Measurements from ENCODE around the gene MMP27.
"Not testable (repeated sequence)": the region's sequence is repeated elsewhere in the genome, so short reads cannot be mapped to it uniquely, and the experiment has no call there.

The MMP27 gene, protein sequence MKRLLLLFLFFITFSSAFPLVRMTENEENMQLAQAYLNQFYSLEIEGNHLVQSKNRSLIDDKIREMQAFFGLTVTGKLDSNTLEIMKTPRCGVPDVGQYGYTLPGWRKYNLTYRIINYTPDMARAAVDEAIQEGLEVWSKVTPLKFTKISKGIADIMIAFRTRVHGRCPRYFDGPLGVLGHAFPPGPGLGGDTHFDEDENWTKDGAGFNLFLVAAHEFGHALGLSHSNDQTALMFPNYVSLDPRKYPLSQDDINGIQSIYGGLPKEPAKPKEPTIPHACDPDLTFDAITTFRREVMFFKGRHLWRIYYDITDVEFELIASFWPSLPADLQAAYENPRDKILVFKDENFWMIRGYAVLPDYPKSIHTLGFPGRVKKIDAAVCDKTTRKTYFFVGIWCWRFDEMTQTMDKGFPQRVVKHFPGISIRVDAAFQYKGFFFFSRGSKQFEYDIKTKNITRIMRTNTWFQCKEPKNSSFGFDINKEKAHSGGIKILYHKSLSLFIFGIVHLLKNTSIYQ

DNA sequence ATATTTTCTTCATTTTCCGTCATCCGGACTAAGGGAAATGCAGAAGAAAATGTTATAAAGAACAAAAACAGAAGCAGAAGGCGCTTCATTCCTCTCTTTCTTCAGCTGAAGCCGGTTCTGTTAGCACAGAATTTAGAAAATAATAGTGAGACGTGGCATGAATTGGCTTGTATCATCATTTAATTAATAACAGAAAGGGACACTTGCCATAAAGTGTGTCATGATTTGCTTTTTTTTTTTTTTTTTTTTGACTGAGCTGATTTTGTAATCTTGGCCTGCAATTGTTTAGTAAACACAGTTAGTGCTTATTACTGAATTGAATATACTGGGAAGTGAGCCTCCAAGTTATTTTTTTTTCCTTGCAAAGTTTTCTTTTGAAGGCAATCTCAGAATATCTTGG lies at the start of gene MMP27:
TSS of gene MMP27 (minus strand) at position 144 of the 400 bp plus-strand sequence. CDS start at position 89, 55 bp downstream.
- DNase-seq = no peak

DNA sequence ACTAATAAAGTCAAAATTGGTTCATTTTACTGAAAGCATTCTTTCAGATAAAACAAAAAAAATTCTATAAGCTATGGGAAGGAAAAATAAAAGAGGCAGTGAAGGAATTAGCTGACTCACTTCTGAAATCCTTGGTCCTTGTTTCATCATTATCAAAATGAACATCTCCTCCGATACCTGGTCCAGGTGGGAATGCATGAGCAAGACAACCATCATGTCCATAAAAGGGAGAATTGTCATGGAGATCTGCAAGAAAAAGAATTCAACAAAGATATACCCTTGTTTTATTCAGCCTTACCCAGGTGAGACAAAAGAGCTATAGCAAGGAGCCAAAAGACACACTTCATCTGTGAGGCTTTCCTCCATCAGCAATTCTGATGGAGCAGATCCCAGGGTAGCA lies 47.7 kb upstream of the MMP27 start:
- DNase-seq = no peak

DNA sequence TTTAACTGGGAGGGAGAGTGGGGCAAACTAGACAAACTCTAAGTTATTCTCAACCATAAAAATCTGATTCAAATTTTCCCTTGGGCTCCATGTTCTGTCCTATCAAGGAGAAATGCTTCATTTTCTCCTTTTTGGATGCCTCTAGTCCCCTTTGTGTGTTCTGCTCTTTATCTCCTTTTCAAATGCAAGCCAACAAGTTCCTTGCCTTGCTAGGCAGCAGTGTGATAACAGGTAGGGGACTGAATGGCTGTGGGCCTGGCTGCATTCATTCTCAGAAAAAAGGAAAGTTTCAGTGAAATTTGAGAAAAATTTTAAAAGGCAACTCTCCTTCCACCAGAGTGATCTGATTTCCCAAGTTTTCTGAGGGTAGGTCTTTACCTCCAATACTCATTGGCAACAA lies 46.1 kb upstream of the MMP27 start:
- DNase-seq = no peak

DNA sequence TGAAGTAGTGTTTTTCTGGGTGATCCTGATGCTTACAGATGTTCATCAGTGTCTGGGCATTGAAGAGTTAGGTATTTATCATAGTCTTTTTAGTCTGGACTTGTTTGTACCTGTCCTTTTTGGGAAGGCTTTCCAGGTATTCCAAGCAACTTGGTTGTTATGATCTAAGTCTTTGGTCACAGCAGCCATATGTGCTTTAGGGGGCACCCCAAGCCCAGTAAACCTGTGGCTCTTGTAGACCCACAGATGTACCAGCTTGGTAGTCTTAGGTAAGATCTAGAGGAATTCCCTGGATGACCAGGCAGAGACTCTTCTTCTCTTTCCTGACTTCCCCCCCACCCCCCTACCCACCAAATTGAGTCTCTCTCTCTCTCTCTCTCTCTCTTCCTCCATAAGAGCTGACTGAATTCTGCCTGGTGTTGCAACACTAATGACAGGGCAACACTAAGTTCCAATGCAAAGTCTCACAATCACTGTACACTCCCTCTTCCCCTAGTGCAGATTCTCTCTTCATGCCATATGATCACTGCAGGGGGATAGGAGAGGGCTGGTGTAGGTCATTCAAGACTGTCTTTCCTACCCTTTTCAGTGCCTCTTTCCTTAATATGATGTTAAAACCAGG lies 43.6 kb upstream of the MMP27 start:
- DNase-seq = no peak

DNA sequence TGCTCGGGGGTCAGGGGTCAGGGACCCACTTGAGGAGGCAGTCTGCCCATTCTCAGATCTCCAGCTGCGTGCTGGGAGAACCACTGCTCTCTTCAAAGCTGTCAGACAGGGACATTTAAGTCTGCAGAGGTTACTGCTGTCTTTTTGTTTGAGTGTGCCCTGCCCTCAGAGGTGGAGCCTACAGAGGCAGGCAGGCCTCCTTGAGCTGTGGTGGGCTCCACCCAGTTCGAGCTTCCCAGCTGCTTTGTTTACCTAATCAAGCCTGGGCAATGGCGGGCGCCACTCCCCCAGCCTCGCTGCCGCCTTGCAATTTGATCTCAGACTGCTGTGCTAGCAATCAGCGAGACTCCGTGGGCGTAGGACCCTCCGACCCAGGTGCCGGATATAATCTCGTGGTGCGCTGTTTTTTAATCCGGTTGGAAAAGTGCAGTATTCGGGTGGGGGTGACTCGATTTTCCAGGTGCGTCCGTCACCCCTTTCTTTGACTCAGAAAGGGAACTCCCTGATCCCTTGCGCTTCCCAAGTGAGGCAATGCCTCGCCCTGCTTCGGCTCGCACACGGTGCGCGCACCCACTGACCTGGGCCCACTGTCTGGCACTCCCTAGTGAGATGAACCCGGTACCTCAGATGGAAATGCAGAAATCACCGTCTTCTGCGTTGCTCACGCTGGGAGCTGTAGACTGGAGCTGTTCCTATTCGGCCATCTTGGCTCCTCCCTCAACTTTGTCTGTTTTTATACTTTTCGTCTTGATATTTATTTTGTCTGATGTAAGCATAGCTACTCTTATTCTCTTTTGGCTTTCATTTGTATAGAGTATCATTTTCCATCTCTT lies 41.4 kb upstream of the MMP27 start:
- not testable (repeated sequence) for DNase-seq

DNA sequence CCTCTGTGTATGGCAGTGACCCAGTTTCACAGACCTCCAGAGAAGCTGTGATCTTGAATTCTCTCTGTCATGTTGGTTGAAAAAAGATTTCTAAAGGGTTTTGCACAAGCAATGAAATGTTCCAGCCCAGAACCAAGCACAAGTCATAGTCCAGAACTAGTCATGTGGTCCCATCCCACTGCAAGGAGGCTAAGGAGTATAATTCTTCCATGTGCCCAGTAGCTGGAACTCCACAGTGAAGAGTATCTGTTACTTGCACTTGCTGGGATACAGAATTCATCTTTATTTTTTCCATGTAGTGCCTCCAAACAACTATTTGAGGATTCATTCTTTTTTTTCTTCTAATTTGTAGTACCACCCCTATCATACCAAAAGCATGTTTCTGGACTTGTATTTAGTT lies 29.1 kb upstream of the MMP27 start:
- no peak for DNase-seq

DNA sequence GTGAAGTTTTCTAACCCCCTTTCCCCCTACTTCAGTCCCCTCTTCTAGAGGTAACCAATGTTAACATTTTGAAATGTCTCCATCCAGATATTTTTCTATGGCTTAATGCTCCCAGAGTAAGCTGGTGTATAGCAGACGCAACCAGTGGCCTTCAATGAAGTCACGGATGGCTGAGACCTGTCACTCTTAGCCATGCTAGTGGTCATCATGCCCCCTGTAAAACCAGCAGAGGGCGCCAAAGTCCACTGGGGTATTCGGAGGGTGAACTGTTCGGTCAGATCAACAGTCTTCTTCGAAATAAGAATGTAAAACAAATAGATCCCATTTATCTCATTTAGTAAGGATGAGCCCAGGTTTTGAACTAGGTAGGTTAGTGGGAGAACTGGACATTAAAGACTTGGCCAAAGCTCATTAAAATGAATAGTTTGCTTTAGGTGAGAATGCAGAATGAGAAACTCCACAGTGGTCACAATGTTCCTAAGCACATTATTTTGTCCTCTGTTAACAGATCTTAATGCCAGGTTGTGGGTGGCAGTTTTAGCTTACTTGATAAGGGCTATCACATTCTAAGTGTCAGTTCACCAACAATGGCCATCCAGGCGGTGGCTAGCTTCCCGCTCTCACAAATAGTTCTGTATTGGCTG lies 27.8 kb upstream of the MMP27 start:
- no peak for DNase-seq

DNA sequence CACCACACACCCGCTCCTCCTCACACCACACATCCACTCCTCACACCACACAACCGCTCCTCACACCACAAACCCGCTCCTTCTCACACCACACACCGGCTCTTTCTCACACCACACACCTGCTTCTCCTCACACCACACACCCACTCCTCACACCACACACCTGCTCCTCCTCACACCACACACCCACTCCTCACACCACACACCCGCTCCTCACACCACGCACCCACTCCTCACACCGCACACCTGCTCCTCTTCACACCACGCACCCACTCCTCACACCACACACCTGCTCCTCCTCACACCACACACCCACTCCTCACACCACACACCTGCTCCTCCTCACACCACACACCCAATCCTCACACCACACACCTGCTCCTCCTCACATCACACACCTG lies 25.4 kb upstream of the MMP27 start:
- DNase-seq = not testable (repeated sequence)

DNA sequence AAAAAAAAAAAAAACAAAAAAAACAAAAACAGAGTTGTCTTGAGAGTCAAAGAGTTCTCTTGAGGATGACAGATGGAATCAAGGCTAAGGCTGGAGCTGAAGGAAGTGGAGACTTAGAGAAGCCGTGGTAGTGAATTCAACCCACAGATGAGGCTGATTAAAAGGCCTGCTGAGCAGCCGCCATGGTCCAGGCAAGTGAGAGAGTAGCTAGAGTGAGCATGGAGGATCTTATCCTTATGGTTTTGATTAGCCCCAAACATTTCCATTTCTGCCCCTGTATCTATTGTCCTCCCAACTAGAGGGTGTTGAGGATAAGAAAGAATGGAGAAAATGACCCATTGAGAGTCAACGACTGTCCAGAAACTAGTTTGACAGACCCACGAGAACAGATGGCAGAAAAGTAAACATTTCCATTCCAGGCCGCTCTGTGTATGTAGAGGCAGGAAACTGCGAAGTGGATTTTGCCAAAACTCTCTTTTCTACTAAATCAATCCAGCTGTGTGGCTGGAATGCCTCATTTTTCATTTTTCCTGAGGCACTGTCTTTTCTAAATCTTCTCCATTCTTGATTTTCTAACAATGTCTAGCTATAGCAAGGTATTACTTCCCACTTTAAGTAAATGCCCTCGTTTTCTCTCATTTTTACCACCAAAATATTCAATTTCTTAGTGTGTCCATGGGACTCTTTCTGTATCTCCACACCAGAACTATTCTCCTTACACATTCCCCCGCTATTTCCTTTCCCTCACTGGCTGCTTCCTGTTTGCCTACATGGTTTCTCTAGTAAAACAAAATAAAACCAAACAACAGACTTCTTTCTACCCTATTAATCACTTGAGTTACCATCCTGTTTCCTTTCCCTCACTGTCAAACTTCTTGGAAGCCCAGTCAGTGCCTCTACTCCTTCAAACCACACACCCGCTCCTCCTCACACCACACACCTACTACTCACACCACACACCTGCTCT lies 24.6 kb upstream of the MMP27 start:
- no peak for DNase-seq

DNA sequence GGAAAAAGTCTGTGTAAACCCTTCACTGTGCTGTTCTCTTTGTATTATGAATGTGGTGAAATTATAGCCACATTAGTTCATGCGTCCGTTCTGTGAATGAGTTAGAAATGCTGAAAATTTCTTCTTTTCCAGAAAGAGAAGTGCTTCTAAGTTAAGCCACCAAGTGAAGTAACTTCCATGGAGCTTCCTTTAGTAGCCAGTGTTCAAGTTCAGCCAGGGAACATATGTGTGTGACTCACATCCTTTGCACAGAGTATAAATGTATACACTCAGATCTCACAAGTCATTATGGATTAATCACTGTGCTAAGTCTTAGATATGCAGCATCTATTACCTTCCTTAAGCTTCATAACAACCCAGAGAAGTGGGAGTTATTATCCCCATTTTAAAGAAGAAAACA lies 22.3 kb upstream of the MMP27 start:
- DNase-seq = no peak

DNA sequence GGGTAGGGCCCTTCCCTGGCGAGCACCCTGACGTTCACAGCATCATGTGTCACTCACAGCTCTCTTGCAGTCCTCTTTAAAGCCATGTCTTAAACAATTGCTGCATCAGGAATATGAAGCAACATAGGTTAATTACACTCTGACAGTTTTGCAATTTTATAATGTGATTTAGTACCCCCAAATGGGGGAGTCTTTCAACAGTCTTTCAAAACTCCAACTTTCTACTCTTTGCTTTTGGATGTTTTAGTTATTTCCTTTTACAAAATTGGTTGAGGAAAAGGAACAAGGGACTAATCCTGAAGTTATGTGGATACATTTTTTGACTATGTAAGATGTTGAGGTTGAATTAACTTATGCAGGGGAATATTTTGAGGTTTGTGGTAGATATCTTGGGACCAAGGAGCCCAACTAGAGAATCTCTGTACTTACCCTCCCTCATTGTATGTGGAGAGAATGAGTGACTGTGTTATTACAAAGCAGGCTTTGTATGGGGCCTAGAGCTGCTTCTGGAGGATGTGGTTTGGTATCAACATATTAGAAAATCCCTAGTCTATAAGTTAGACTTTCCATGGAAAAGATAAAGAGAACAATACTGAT lies 19.4 kb upstream of the MMP27 start, which contains the start of gene MMP8:
TSS of gene MMP8 (minus strand) at position 51 of the 597 bp plus-strand sequence. CDS start 99 bp downstream, outside the sequence.
- DNase-seq = no peak

DNA sequence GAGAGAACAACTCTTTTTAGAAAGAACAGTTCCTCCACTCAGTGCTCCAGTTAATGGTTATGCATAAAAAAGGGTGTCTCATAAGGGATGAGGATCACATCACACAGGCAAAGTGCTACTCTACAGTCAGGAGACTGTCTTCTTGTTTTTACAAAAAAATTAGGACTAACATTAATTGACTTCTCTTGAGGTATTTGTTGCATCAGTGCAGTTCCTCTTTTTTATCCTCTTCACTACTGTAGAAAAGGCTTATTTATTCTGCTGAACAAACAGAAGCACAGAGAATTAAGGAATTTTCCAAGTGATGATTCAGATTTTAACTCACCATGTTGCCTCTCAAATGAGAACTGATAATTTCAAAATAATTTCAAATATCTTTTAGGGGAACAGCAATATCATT lies 17.3 kb upstream of the MMP27 start:
- no peak for DNase-seq

DNA sequence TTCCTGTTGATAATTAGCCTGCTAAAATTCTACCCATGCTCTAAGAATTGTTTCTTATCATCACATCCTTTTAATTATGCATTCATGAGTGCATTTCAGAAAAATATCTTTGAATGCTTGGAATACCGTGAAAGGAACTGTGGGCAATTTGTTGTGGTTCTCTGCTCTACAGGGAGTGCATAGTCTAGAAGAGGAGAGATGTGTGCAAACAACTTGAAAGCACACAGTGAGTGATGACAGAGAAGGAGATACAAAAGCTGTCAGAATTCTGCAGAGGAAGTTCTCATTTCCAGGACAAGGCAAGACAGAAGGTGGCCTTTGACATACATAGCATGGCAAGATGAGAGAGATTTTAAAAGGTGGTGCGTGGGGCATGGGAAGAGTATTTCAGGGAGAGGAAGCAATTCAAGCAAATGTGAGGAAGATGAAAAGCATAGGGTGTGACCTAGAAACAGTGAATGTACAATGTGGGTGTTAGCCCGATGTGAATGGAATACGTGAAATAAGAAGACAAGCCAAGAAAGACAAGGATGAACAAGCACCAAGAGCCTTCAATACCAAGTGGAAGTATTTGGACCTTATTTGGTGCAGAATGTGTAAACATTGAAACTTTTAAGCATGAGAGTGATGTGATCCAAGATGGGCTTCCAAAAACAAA lies 14.2 kb upstream of the MMP27 start:
- DNase-seq = no peak

DNA sequence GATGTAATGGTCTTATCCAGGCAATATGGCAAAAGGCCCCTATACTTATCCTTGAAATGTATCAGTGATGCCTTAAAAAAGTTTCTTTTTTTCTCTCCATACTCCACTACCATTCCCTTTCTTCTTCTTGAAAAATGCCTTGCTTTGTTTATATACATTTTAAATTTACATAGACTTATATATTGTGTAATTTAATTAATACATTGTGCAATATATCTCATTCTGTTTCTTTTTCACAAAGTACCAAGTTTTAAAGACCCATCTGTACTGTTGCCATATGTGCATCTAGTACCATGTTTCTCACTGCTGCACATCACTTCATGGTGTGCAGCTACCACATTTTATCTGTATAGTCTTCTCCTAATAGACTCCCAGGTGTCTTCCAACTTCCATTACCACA lies 11.7 kb upstream of the MMP27 start:
- DNase-seq = no peak

DNA sequence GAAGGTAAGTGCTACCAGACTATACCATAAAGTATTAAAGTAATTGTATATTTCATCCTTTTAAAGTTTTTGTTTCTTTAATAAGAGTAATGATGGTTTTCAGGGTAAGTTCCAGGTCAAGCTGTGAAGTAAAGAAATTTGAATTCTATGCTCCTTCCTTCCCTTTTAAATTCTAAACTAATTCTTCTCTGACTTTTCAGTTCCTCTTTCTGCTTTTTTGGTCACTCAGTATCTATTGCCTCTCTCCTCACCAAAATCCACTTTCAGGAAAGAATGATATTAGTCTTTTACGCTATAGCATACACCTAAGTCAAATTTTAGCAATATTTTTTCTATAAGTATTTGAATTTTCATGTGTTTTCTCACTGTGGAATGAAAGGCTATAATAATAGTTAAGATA lies 11.0 kb upstream of the MMP27 start:
- no peak for DNase-seq

DNA sequence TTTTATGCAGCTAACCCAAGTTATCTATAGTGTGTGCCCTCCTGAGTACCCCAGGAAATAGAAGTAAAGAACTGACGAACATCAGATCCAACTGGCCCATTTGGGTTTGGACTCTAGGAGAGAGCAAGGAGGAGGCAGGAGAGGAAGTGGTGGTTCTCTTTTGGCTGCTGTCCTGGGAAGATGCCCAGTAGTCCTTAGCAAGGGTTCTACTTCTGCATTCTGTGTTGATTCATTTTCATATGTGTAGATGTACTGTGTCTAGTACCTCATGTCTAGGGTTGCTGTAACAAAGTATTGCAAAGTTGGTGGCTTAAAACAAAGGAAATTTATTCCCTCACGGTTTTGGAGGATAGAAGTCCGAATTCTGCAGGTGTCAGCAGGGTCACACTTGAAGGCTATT lies 6.6 kb upstream of the MMP27 start:
- DNase-seq = no peak

DNA sequence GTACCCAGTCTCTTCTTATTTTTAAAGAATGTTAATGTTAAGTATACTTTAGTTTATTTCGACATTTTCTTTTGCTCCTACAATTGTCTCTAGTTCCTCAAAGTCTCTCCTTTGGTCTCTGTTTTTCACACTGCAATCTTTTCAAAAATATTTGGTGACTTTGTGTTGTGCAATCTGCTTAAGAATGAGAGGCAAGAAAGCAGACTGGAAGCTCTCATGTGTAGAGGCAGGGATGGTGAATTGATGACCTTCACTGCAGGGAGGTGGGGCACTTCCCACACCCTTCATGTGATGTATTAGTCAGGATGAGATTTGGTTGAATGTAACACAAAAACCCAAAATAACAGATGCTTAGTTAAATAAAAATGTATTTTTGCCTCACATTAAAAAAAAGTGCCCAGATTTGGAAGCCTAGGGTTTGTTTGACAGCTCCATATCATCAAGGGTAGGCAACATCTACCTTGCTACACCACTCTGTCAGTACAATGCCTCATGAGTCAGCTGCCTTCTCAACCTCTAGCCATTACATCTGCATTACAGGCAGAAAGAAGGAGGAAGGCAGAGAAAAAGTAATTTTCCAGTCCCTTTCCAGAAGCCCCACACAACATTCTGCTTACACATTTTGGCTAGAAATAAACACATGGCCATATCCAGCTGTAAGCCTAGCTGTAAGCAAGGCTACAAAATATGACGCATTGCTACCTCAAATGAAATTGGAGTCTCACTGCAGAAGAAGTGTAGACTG lies 3.8 kb upstream of the MMP27 start:
- no peak for DNase-seq

DNA sequence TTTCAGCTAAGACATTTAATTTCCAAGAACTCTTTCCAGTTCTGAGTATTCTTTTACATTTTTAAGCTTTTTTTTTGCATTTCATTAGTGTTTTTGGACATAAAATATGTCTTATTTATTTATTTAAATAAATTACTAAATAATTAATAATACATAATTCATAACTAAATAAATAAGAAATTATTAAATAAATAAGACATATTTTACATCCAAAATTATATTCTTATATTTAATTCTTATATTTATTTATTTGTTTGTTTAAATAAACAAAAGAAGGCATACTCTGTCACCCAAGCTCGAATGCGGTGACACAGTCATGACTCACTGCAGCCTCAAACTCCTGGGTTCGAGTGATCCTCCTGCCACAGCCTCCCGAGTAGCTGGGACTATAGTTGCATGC lies 3.1 kb upstream of the MMP27 start:
- DNase-seq = no peak

DNA sequence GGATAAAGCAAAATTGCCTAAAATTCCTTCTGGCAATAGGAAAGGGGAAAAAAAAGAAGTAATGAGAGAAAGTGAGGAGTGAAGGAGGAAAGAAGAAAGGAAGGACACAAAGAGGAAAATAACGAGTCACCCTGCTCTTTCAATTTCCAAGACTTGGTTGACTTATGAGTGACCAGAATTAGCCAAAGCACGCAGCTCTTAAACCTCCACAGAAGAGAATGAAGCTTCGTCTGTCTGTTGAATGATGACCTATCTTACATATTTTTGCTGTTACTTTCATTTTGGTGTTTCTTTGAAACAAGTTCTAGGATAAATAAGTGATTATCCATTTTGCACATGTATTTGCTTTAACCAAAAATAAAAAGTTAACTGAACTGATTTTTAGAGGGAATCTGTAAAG lies 728 bp downstream of the MMP27 start:
- DNase-seq = no peak
